Measurements from ENCODE around the gene AGBL5.
"Not testable (repeated sequence)": the region's sequence is repeated elsewhere in the genome, so short reads cannot be mapped to it uniquely, and the experiment has no call there.

AGBL5 gene

DNA sequence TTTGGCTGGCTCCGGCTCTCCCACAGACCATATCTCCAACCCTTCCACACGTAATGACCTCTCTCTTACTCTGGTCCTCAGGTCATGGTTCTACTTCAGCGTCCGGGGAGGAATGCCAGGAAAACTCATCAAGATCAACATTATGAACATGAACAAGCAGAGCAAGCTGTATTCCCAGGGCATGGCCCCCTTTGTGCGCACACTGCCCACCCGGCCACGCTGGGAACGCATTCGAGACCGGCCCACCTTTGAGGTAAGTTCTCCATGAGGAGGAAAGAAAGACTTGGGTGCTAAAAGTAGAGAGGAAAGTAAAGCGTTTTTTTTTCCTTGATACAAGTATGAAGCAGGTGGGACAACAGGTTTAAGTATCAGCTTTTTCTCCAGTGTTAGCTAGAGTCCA is 1.9 kb downstream of the AGBL5 start:
- no peak for DNase-seq (ENCODE audit: low spot score)

DNA sequence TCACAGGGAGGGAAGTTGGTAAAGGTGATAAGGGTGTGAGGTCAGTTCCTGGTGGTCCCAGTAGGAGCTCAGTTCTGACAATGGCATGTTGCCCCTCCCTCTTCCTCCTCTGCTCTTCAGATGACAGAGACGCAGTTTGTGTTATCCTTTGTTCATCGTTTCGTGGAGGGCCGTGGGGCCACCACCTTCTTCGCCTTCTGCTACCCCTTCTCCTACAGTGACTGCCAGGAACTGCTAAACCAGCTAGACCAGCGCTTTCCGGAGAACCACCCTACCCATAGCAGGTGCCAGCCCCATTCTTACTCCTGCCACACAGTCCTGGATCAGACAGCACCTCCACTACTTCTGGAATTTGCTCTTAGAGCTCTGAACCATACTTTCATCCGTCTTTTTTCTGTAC is 2.3 kb downstream of the AGBL5 start:
- no peak for DNase-seq (ENCODE audit: low spot score)

DNA sequence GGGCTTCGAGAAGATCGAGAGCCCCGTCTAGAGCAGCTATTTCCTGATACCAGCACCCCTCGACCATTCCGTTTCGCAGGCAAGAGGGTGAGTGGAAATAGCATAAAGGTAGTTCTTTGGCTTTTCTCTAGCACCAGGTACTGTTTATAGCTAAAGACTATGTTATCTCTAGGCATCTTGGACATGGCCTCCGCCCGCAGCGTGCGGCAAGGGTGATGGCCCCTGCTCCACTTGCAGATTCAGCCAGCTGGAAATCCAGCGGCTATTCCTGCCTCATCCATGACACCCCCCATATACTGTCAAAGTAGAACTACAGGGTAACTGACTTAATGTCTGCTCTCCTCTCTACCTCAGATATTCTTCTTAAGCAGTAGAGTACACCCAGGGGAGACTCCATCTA is 3.3 kb downstream of the AGBL5 start:
- DNase-seq (ENCODE audit: low spot score) = no peak

DNA sequence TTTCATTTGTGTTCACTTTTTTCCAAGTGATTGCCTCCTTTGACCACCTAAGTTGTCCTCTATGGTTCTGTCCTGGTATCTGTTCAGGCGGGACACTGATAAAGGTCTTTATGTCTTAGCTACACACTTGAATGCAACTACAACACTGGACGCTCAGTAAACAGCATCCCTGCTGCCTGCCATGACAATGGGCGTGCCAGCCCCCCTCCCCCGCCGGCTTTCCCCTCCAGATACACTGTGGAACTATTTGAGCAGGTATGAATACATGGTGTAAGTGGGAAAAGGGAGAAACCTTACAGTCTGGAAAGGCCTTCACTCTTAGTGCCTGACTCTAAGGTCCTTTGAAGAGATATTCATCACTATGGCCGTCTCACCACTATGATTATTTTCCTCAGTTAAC is 5.7 kb downstream of the AGBL5 start:
- no peak for DNase-seq (ENCODE audit: low spot score)

DNA sequence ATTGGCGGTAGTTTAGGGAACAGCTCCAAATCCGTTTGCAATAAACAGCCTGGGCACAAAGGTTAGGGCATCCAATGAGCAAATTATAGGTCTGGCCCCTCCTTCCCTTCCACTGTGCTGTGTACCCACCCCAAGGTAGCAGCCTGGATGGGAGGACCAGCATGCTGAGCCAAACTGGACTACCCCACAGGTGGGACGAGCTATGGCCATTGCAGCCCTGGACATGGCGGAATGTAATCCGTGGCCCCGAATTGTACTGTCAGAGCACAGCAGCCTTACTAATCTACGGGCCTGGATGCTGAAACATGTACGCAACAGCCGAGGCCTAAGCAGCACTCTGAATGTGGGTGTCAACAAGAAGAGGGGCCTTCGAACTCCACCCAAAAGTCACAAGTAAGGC is 6.7 kb downstream of the AGBL5 start:
- DNase-seq (ENCODE audit: low spot score) = no peak

DNA sequence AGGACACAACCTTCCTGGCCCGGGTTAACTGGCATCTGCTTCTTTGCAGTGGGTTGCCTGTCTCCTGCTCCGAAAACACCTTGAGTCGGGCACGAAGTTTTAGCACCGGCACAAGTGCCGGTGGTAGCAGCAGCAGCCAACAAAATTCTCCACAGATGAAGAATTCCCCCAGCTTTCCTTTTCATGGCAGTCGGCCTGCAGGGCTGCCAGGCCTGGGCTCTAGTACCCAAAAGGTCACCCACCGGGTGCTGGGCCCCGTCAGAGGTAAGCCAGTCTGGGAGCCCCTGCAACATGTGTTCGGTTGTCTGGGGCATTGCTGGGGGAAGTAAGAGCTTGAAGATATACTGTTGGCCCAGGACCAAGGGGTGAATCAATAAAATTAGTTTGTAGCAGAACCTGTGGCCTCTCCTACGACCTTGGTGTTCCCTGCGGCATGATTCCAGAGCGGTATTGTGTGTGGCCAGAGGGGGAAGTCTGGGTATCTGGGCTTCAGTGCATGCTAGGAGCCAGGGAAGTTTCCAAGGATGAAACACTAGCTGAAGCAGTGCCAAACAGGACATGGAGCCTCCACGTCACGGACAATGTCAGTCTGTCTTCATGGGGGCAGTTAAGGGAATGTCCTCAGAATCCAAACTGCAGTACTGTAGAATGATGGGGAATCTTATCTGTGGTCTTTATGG is 7.8 kb downstream of the AGBL5 start:
- DNase-seq (ENCODE audit: low spot score) = no peak

DNA sequence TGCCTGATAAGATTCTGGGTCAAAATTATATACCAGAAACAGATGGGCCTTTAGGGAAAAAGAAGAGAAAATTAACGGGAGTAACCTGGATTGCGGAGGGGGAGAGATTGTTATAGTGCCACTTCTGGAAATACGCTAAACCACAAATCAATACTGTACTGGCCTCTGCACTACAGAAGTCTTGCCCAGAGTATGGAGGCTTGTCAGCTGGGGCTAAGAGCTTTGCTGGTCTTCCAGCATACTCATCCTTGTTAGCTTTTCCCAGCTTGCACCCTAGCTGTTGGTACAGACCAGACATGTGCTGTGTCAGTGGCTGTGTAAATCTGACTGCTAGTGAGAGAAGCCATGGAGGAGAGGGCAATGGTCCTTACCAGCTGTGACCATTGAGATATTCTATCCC is 8.9 kb downstream of the AGBL5 start:
- DNase-seq (ENCODE audit: low spot score) = no peak

DNA sequence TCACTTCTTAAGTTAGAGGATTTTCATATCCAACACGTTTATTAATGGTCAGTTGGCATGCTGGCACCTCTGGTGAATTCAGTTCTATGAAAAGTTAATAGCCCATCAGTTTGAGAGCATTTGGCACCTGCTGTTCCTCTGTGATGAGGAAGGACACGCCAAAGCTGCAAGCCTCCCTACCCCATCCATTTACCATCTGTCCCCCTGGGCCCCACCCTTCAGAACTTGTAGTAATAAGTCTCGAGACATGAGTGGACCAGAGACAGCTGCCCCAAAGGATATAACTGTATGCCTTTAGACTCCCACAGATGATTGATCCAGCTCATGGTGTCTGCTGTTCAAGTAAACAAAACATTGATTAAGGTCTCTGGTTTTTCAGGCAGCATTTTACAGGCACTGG is 13.7 kb downstream of the AGBL5 start:
- DNase-seq (ENCODE audit: low spot score) = no peak

DNA sequence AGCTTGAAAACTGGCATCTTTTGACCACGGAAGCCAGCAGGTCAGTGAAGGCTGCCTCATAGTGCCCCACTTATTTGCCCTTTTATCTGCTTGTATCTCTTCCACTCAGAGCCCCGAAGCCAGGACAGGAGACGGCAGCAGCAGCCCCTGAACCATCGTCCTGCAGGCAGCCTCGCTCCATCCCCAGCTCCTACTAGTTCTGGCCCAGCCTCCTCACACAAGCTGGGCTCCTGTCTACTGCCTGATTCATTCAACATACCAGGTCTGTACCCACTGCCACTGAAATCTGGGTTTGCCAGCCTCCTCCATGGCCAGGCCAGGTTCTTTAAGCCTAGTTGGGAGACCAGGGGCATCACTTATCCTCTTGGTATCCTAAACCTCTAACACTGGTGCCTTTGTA is 15.9 kb downstream of the AGBL5 start:
- no peak for DNase-seq (ENCODE audit: low spot score)

DNA sequence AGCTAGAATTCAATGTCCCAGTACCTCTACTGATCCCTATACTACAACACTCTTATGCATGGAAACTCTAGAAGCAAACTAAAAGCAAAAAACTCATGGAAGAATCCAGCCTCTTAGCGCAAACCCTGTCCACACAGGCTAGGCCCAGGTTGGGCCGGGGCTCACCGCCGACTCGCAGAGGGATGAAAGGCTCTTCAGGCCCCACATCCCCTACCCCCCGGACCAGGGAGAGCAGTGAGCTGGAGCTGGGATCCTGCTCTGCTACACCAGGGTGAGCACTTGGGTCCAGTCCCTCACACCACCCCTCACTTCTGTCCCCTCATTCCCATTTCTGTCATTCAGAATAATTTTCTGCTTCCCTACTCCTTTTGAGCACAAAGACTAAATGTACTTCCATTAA is 18.0 kb downstream of the AGBL5 start:
- DNase-seq (ENCODE audit: low spot score) = no peak

DNA sequence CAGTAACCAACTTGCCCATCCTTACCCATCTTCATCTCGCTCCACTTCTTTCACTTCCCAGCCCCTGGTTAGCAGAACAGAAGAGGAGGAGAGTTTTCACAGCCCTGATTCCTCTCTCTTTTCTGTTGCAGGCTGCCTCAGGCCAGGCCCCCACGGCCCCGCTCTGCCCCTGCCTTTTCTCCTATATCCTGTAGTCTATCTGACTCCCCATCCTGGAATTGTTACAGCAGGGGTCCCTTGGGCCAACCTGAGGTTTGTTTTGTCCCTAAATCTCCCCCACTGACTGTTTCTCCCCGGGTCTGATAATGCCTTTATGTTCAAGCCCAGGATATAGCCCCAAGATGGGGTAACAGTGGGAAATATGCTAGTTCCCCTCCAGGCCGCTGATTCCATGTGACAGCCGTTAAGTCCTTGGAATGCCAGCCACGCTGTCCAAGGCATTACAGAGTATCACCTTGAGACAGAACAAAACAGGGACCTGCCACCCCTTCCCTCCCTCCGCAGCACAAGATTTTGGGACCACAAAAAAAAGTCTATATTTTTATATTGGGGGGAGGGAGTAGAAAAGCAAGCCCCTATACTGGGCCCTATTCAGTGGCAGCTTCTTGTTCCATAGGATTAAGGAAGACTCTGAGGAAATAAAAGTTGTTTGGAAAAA is 18.6 kb downstream of the AGBL5 start:
- DNase-seq (ENCODE audit: low spot score) = no peak

DNA sequence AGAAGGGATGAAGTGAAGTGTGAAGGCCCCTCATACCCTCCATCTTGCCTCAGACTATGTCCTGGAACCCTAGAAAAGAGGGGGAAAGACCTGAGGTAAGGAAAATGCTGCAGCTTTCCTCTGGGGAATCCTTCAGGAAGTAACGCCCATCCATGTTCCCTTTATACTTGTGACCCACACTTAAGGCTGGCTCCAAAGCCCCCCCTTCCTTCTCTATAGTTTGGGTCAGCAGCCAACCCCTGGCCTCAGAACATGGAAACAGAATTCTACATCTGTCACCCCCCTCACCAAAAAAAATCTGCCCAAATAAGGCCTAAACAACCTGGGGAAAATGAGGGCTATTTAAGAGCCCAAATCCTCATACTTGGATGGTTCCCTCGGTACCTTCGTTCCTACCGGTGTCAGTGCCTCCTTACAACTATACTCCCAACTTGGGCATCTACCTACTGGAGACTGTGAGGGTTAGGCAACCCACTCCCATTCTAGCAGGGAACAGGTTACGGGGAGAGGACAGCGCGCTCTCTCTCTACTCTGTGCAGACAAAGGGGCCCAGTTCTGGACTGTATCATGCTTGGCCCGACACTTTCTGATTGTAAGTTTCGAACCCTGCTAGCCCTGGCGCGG is 19.3 kb downstream of the AGBL5 start:
- DNase-seq (ENCODE audit: low spot score) = no peak

DNA sequence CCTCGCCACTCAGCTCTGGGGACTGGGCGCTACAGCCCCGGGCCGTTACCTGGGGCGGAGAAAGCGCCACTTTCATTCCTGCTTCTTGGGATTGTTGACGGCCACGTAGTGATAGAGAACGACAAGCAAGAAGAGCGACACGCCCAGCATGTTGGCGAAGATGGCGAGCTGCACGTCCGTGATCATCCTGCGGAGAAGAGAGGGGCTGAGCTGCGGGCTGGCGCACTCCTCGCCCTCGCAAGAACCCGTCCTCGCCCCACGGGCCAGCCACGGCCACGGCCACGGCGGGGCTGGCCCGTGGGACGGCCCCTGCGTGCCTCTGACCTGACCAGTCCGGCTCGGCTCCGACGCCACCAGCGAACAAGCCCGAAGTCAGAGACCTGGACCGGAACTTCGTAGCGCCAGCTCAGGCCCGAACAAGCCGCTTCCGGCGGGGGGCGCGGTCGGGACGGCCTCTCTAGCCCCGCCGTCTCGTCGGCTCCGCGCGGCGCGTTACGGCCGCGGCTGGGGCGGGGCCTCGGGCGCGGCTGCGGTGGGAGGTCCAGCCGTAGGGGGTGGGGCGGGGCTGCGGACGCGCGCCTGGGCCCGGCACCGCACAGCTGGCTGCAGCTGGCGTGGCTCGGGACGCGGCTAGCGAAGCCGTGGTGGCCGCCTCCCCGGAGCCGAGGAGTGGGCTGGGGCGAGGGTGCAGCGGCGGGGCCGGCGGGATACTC is 20.0 kb downstream of the AGBL5 start, which contains the start of gene OST4:
OST4 (minus strand) TSS at position 378 of the 713 bp plus-strand sequence.
- peak; percentile 83 for DNase-seq (ENCODE audit: low spot score)

DNA sequence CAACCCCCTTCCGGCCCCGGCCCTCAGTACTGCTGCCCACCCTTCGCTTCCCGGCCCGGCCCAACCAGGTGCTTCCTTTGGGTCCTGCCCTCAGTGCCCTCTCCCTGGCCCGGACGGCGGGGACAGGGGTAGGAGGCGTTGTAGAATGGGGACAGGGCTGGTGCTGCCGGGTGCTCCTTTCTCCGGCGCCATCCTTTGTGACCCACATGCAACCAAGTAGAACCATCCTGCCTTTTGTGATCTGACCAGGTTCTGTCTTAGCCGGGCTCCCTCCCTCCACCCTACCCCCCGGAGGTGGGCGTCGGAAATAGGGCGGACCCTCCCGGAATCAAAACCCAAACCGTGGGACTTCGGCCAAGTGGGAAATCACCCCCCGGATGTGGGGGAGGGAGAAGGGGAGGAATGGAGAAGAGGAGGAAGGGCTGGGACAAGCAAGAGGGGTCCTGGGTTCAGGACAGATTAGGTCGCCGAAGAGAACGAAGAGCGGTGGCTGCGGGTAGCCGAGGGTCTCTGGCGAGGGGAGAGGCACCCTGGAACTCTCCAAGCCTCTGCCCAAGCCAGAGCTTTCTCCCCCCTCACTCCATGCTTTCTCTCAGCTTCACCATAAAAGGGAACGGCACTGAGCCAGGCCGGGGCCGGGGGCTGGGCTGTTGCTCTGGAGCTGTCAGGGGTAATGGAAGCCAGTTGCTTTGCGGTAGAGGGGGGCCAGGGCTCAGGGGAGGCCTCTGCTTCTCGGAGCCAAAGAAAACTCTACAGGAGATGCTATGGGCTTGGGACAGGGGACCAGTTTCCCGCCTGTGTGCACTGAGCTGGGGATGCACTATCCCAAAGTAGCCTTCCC is 20.7 kb downstream of the AGBL5 start:
- peak; percentile 67 for DNase-seq (ENCODE audit: low spot score)

DNA sequence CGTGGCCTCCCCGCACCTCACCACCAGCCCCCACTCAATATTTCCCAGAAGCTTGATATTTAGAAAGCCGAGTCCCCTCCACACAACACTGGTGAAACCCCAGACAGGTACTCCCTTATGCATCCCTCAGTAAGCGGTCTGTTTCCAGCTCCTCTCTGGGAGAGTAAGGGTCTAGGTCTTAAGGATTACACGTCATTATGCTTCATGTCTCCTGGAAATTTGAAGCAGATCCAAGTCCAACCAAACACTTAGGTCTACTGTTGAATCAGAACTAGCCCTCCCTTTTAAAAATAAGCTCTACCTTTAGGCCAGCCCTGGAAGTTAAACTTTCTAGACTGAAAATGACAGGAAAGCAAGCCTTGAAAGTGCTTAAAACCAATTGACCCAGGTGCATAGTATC is 21.5 kb downstream of the AGBL5 start:
- no peak for DNase-seq (ENCODE audit: low spot score)

DNA sequence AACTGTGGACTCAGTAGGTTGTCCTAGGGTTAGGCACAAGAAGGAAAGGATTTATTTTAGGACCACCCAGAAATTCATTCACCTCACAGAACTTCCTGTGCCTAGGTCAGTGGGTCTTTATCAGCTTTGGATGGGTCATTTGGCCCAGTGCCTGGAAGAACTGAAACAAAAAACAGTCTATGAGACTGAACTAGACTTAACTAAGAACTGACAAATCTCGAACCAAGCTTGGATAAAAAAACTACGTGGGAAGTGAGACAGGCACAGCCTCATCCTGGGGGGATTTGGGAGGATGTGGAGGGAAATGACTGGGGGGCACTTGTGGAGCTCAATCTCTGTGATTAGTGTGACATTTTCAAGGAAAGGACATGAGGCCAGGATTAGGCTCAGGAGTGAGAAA is 22.3 kb downstream of the AGBL5 start:
- no peak for DNase-seq (ENCODE audit: low spot score)

DNA sequence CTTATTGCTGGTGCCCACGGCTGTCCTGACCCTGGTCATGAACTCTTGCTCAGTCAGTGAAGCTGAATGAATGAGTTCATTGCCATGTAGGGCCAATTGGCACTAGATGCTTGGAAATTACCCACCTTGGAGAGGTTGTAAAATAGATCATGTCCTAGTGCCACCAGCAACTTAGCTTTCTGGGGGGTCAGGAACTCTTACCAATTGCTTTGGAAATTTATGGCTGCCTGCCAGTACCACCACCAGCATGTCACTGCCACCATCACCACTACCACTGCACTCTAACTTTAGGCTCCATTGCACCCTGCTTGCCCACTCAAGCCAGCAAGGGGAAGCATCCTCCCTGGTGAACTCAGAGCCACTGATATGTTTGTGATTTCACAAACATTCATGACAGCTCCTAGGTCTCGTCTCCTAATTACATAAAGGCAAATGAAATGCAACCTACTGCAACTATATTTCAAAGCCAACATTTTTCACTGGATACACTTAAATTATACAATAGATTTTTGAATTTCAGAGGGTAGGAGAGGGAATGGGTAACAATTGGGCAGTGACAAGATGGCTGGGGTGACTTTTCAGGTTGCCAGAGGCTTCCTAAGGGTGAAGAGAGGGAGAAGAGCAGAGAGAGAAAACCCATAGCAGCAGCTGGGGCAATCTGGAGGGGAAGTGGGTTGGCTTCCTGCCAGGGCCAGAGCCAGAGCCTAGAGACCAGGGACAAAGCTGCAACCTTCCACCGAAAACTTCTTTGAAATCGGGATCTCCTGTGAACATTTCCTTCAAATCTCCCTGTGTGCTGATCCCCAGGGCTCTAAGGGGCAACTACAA is 23.5 kb downstream of the AGBL5 start:
- DNase-seq (ENCODE audit: low spot score) = no peak

DNA sequence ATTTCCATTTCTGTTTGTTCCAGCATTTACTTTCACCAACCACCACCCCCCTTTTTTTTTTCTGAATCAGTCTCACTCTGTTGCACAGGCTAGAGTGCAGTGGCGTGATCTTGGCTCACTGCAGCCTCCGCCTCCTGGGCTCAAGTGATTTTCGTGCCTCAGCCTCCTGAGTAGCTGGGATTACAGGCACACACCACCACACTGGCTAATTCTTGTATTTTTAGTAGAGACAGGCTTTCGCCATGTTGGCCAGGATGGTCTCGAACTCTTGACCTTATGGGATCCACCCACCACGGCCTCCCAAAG is 24.1 kb downstream of the AGBL5 start:
- DNase-seq (ENCODE audit: low spot score) = not testable (repeated sequence)

DNA sequence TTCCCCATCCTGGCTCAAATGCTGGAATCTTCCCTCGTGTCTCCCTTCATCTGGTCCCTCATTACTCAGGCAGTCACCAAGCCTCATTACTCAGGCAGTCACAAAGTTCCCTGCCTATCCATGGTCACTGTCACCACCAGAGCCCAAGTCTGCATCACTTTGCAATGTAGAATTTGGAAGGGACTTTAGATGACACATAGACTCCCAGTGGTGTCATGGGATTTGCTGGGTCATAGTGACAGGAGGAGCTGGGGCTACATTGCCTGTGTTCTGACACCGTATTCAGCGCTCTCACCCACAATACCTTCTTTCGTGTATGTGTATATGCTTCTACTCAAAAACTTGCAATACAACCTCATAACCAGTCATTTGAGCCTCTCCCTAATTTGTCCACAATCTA is 24.9 kb downstream of the AGBL5 start:
- DNase-seq (ENCODE audit: low spot score) = no peak

DNA sequence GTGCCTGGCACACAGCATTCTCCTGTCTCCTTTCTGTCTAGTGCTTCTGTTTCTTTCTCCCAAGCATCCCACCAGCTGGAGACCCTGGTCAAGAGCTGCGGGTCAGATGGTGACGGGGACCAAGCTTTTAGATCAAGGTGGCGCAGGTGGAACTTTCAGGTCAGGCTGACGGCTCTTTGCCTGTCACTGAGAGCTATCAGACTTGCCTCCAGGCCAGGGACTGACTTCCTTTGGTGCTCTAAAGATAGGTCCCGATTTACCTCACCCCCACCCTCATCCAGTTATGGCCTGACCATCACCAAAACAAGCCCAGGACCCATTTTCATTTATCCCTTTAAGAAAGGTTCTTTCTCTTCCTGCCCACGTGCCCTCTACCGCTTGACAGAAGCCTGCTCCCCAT is 25.8 kb downstream of the AGBL5 start:
- DNase-seq (ENCODE audit: low spot score) = no peak
